ENCODE results near the gene NIT2.
"Not testable (repeated sequence)": the region's sequence is repeated elsewhere in the genome, so short reads cannot be mapped to it uniquely, and the experiment has no call there.

The NIT2 gene

DNA sequence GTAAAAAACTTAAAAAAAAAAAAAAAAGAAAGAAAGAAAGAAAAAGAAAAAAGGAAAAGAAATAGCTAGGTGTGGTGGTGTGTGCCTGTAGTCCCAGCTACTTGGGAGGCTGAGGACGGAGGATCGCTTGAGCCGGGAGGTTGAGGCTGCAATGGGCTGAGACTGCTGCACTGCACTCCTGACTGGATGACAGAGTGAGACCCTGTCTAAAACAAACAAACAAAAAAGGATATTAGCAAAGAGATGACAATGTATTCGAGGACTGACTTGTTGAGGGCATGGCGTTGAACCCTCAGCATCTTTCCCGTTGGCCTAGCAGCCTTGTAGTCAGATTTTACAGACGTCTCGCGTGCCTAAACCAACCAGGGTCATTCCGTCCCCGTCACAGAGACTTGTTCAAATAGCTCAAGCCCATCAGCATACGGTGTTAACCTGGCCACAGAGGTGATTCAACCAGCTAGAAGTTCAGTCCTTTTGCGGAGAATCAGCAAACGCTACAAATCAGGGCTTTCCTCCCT is 528 bp upstream of the NIT2 start:
- in situ Hi-C loops (cut with HindIII; ENCODE audit: low sequenced_read_pairs): no loop called here
- TF ChIP-seq, protein P1, sequence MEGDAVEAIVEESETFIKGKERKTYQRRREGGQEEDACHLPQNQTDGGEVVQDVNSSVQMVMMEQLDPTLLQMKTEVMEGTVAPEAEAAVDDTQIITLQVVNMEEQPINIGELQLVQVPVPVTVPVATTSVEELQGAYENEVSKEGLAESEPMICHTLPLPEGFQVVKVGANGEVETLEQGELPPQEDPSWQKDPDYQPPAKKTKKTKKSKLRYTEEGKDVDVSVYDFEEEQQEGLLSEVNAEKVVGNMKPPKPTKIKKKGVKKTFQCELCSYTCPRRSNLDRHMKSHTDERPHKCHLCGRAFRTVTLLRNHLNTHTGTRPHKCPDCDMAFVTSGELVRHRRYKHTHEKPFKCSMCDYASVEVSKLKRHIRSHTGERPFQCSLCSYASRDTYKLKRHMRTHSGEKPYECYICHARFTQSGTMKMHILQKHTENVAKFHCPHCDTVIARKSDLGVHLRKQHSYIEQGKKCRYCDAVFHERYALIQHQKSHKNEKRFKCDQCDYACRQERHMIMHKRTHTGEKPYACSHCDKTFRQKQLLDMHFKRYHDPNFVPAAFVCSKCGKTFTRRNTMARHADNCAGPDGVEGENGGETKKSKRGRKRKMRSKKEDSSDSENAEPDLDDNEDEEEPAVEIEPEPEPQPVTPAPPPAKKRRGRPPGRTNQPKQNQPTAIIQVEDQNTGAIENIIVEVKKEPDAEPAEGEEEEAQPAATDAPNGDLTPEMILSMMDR (IDR thresholded peaks at IDR 0.05; ENCODE audit: low read depth, low read length): no peak
- DNase-seq (ENCODE audit: low read depth, low spot score): no peak
- H3K4me3 ChIP-seq (ENCODE audit: low read depth, low read length): peak overlapping the region; percentile 58

- TF ChIP-seq, protein P1 (IDR thresholded peaks at IDR 0.05; ENCODE audit: low read depth, low read length): no peak
- in situ Hi-C loops (cut with HindIII; ENCODE audit: low sequenced_read_pairs): no loop called here
- no peak for DNase-seq (ENCODE audit: low read depth, low spot score)
- H3K4me3 ChIP-seq (ENCODE audit: low read depth, low read length): peak overlapping the region; percentile 58
These were observed 877 bp downstream of the NIT2 start for GRCh38 chr3:100335434-100335833.

- DNase-seq (ENCODE audit: low read depth, low spot score); H3K4me3 ChIP-seq (ENCODE audit: low read depth, low read length); in situ Hi-C loops (cut with HindIII; ENCODE audit: low sequenced_read_pairs): not testable (repeated sequence)
These were observed 1.7 kb downstream of the NIT2 start for GRCh38 chr3:100336229-100336628.

GRCh38 chr3:100338911-100339310 is 4.4 kb downstream of the NIT2 start:
- TF ChIP-seq, protein P1 (IDR thresholded peaks at IDR 0.05; ENCODE audit: low read depth, low read length): no peak
- in situ Hi-C loops (cut with HindIII; ENCODE audit: low sequenced_read_pairs): no loop called here

GRCh38 chr3:100339786-100340185 is 5.2 kb downstream of the NIT2 start:
- in situ Hi-C loops (cut with HindIII; ENCODE audit: low sequenced_read_pairs): no loop called here
- H3K4me3 ChIP-seq (ENCODE audit: low read depth, low read length): no peak overlapping the region
- TF ChIP-seq, protein P1 (IDR thresholded peaks at IDR 0.05; ENCODE audit: low read depth, low read length): no peak
- no peak for DNase-seq (ENCODE audit: low read depth, low spot score)

More at GRCh38 chr3:100338911-100339310, 4.4 kb downstream of the NIT2 start:
- no peak for DNase-seq (ENCODE audit: low read depth, low spot score)
- no peak overlapping the region for H3K4me3 ChIP-seq (ENCODE audit: low read depth, low read length)

- TF ChIP-seq, protein P1 (IDR thresholded peaks at IDR 0.05; ENCODE audit: low read depth, low read length): no peak
- no peak for DNase-seq (ENCODE audit: low read depth, low spot score)
- in situ Hi-C loops (cut with HindIII; ENCODE audit: low sequenced_read_pairs): no loop called here
- H3K4me3 ChIP-seq (ENCODE audit: low read depth, low read length): no peak overlapping the region
These were observed 6.0 kb downstream of the NIT2 start for GRCh38 chr3:100340527-100340926.

DNA sequence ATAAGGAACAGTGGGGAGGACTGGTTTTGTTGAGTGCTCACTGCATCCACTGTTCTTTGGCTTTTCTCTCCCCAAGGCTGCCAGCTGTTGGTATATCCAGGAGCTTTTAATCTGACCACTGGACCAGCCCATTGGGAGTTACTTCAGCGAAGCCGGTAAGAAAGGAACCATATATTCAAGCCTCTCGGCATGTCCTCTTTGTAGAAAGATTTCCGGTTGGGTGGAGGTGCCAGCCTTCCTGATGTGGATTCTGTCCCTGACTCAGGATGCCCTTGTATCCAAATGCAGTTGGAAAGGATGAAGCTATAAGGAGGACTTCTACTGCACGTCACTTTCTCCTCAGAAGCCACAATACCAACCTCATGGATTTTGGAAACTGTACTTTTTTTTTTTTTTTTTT is 14.2 kb downstream of the NIT2 start:
- TF ChIP-seq, protein P1 (IDR thresholded peaks at IDR 0.05; ENCODE audit: low read depth, low read length): no peak
- in situ Hi-C loops (cut with HindIII; ENCODE audit: low sequenced_read_pairs): no loop called here
- no peak for DNase-seq (ENCODE audit: low read depth, low spot score)

DNA sequence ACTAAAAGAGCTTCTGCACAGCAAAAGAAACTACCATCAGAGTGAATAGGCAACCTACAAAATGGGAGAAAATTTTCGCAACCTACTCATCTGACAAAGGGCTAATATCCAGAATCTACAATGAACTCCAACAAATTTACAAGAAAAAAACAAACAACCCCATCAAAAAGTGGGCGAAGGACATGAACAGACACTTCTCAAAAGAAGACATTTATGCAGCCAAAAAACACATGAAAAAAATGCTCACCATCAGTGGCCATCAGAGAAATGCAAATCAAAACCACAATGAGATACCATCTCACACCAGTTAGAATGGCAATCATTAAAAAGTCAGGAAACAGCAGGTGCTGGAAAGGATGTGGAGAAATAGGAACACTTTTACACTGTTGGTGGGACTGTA is 17.2 kb downstream of the NIT2 start:
- in situ Hi-C loops (cut with HindIII; ENCODE audit: low sequenced_read_pairs); H3K4me3 ChIP-seq (ENCODE audit: low read depth, low read length); DNase-seq (ENCODE audit: low read depth, low spot score): not testable (repeated sequence)

More for the DNA sequence above, 14.2 kb downstream of the NIT2 start:
- no peak overlapping the region for H3K4me3 ChIP-seq (ENCODE audit: low read depth, low read length)
